ENCODE measurements around the gene TM9SF1.

GRCh38 chr14:24150993-24151392 lies 44.2 kb downstream of the TM9SF1 start:
- no peak for TF ChIP-seq GATA2 (IDR thresholded peaks at IDR 0.05; ENCODE audit: low read depth, low read length)
- no peak for TF ChIP-seq GATA3 (IDR thresholded peaks at IDR 0.05; ENCODE audit: low read depth, low read length)
